ENCODE data around the gene UPK1B.

UPK1B gene

DNA sequence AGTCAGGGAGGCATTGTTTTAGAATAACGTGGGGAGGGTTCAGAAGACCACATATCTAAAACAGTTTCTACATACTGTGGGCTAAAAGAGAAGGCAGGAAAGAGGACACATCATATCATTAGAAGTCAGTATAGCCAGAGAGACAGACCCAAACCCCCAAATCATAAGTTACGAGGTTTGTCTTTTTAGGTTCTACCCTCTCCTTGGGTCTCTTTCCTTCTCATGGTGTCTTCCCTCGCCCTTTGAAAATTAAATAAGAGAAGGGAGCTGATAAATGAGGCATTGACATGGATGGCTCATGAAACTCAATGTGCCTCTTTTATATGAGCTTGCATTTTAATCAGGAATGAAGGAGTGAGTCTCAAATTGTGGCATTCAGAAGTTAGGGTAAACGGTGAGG is 3.4 kb downstream of the UPK1B start:
- DNase-seq = no peak

DNA sequence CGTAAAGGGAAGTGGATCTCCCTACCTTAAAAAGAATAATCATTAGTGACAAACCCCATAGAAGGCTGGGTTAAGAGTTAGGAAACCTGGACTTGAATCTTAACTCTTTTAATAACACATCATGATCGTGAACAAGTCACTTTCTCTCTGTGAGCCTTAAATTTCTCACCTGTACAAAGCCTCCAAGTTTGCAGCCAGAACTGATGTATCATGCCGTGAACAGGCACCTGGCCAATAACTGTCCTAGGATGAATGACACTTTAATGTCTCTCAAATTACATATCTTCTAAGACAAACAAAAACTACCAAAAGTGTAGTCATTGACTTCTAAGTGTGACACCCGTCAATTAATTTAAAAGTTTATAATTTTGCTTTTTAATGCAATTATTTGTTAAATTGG is 3.9 kb downstream of the UPK1B start:
- no peak for DNase-seq

DNA sequence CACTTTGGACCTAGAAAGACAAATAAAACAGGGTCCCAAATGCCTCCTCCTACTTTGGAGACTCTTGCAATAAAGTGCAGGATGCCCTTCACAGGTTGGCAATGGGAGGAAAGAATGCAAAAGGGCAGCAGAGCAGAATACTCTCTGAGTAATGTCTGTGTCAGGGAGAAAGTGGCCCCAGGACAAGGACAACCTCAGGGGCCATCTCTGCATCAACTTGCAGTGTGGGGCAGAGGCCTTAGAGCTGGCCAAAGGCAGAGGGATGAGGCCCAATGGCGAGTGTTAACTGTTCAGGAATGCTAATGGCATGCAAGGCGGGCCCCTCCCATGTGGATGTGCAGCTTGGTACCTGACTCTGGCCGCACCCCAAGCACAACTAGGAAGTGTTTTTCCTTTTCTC is 8.4 kb downstream of the UPK1B start:
- peak; percentile 14 for DNase-seq

DNA sequence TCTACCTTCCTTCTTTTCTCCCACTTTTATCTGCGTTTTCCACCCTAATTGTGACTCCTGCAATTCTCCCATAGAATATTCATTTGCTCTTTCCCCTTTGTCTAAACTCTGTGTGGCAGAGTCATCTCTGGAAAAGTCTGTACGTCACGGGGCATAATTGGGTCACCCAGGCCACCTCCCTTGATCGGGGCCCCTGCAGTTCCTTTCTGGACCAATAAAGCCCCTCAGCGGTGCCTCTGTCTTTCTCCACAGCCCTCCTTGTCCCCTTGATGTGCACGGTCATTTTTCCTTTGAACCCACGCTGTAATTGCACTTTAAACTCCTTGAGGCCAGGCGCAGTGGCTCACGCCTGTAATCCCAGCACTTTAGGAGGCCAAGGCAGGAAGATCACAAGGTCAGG is 10.7 kb downstream of the UPK1B start:
- DNase-seq = no peak

DNA sequence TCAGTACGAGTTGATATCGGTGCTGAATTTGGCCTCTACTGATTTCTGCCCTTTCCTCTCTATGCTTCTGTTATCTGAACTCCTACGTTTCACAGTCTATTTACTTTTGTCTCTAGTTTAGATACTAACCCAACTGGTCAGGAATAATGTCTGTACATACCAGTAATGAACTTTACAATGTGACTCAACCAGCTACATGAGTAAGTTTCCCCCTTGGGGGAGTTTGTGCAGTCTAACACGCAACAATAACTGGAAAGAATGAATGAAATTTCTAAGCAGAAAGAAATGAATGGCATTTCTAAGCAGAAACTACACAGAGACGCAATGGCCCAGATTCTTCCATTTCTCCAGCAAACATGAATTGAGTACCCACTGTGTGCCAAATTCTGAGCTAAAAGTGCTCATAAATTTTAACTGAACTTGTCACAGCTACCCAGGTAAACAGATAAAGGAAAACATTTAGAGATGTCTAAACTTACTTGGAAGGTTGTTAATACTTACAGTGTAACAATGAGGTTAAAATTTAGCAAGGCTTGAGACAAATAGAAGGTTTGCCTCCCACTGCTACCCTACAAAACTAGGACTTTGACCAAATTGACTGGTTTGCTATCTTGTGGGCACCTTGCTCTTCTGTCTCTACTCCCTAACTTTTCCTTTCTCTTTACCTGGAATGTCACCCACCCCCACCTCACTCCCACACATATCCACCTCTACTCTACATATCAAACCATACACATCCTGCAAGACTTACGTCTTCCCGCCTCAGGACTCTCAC is 11.6 kb downstream of the UPK1B start:
- peak; percentile 80 for DNase-seq

DNA sequence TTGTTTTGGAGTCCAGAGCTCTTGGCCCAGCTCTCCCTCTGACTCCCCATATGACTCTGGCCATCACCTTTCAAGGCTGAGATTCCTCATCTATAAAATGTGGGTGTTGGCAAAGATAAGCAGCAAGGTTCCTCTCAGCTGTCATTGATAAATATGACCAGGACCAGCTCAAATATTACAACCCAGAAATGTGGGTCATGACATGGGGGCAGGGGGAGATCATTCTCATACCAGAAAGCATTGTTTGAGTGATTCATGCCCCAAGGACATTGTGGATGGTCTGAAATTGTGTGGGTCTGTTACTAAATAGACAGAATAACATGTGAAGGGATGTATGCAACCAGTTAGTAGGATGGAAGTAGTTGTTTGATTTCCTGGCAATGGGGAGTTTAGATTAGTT is 13.9 kb downstream of the UPK1B start:
- DNase-seq = peak; percentile 14

DNA sequence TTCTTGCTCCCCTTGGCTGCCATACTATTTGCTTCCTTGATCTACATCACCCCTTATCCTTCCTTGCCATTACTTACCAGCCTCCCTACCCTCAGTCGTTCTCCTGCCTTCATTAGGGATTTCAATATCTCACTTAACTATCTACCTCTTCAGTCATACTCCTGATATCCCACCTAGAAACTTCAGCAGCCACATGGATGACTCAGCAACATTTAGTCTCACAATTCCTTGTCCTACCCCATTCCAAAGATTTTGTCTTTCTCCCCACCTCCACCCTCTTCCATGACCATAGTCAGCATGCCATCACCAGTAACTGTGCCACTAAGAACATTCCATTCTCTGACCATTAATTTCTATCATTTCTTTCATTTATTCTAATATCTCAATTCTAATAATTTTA is 18.4 kb downstream of the UPK1B start:
- no peak for DNase-seq

DNA sequence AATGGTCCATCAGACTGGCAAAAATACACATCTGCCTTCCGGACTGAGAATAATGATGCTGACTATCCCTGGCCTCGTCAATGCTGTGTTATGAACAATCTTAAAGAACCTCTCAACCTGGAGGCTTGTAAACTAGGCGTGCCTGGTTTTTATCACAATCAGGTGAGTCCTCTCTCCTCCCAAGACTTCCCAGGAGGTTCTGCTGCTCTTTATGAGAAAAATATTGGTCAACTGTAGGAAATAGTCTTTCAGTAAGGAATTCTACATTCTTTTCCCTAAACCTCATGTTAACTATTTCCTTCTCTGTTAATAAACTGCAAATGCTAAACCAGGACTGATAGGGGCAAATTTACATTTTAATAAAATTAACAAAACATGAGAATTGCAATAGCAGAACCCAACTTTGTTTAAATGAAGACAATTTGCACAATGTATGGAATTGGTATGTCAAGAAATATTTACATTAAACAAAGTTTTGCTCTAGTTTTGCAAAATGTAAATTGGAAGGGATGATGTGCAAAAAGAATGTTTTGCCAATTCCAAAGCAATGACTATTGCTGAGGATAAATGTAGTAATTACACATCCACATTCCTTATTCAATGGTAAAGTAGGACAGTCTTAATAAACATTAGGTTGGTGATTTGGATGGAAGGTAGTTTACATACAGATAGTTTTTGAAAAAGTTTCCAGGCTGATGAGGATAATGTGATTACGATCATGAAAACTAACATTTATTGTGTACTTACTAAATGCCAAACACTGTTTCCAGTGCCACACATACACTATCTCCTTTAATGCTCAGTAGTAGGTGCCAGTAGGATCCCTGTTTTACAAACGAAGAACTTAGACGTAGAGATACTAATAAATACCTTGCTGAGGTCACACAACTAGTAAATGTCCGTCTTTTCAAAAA is 21.1 kb downstream of the UPK1B start:
- DNase-seq = peak; percentile 62

DNA sequence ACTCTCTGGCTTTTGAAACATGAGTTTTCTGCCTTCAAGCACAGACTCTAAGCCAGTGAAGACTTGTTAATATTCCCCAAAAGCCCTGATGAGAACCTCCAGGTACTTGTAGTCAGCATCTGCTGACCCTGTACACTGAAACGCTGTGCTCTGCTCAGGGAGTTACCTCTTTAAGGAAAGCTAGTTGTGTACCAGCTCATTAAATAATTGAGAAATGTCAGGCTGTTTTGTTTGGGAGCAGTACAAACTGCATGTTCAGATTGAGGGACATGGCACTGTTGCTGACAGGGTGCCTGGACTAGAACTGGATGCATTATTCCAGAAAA is 21.7 kb downstream of the UPK1B start:
- no peak for DNase-seq

DNA sequence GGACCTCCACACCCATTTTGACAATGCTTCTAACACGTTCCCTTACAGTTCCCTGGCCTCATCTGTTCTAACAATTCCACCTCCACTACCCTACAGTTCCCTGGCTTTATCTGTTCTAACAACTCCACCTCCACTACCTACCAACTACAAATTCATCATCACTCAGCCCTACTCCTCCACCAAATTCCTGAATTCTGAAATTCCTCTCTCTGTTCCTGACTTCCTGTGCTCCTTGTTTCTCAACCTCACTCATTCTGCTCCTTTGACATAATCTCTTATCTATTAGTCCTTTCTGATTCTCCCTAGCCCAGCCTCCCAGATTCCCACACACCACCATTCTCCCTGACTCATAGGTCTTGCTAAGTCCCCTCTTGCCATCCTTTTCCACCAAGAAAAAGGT is 22.5 kb downstream of the UPK1B start:
- peak; percentile 16 for DNase-seq

DNA sequence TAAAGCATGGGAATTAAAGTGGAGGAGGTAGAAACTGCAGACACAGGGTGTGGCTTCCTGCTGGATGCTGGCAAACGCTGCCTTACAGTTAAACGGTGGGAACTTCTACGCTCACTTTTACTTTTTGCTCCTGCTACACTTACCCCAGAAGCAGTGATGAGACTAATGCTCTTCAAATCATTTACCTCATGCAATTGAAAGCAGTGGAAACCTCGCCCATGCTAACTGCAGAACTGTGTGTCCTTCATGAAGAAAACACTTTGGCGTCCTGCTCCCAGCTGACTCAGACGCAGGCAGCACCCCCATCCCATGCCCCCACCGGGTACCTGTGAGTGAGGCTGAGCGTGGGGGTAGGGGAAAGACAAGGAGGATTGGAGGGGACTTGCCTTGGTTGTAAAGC is 31.8 kb downstream of the UPK1B start:
- DNase-seq = no peak

DNA sequence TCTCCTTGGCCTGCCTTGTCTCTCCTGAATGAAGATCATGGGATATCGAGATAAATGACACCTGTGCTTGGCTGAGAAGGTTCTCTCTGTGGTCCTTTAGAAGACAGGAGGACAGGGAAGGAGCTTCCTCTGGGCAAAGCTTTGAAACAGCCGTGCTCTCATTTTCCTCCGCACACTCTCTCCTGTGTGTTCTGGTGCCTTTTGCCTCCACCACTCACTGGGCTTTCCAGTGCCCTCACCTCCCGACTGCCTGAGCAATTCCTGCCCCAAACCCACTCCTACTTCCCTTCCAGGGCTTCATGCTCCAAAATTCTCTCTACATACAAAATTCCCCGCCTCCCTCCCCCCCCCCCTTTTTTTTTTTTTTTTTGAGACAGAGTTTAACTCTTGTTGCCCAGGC is 32.3 kb downstream of the UPK1B start:
- no peak for DNase-seq

DNA sequence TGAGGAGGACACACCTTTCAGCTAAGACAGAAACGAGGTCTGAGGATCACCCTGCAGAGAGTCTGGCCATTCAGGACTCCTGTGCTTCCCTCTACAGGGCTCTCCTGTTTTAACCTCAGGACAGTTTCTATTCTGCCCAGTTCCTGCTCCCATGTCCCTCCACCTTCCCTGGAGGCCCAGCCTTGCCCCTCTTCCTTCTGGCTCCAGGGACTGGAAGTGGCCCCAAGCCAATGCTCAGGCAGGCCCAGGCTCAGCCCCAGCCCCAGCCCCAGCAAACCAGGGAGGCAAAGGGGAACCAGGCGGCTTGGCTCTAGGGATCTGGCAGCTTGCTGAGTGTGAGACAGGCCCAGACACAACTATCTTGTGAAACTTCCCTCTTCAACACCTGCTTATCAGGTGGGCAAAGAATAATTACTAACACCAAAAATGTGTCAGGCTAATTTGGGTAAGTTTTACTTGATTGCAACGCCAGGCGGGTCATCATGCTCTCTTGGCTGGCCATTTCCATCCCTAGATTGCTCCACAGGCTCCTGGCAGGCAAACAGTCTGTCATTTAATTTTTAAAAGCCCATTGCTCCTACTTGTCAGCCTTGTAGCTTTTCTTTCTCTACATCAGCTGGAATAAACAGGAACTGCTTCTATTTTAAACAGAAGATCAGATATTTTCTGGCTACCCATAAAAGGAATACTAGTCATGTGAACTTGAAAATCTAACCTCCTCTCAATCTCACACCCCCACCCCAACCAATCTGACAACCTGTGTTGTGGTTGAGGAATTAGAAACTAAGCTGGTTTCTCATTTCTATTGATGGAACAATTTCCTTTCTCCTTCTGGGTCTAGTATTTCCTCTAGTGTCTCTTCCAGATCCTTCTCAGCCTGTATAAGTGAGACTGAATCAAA is 33.5 kb downstream of the UPK1B start:
- no peak for DNase-seq

DNA sequence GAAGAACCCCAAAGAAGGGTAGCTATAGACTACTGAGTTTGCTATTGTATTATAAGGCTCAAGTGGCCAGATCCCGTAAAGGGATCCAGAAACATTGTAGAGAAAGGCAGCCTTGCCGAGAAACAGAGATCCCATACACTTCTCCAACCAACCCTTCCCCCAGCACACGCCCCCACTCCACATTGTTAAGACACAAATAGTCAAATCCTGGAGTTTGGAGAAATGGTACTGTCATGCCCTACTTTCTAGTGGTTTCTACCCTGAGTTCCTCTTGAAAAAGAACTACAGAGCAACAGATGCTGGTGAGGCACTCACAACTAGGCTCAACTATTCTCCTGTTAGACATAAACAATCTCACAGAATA is 34.1 kb downstream of the UPK1B start:
- DNase-seq = no peak

DNA sequence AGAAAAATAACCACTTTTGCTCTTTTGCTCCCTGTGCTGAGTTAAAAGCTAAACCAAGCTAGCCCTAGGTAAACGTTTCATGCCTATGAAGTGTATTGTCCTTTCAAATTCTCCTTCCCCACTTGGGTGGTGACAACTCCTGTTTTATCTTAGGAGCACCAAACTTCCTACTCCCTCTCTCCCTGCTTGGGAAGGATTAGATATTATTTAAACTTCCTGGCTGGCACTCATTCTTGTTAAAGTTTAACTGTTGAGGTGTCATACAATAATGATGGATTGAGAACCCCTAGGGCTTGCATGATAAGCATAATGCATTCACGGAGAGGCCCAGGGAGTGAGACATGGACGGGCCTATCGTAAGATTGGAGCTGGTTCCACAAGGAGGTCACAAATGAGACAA is 37.8 kb downstream of the UPK1B start:
- DNase-seq = no peak

DNA sequence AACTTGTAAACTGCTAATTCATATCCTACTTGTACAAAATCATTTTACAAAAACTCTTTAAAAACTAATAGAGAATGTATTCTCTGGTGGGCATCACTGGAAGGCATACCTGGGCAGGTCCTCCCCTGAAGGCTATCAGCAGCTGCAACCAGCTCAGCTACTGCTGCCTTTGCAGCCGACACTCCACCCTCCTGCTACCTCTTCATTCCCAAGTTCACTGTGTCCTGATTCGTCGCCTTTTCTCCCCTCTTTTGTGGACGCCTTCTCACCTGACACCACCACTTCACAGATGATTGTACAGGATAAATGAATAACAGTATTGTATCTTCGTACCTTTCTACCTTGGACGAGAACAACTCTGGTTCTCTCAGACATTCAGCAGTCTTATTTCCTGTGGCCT is 38.4 kb downstream of the UPK1B start:
- DNase-seq = no peak

DNA sequence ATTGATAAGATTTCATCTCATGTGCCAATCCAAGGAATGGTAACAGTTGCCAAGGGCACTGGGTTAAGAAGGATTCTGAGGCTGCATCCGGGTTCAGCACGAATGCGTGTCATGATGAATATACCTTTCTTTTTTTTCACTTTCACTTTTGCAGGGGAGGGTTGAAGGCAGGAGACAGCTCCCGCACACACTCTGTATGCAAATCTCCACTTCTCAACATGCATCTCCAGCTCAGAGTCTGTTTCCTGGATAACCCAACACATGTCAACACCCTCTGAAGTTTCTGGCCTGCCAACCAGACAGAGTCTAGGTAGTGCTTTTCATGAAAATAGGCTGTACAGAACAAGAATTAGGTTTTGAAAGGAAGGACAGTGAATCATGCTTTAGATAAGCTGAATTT is 45.7 kb downstream of the UPK1B start:
- no peak for DNase-seq

DNA sequence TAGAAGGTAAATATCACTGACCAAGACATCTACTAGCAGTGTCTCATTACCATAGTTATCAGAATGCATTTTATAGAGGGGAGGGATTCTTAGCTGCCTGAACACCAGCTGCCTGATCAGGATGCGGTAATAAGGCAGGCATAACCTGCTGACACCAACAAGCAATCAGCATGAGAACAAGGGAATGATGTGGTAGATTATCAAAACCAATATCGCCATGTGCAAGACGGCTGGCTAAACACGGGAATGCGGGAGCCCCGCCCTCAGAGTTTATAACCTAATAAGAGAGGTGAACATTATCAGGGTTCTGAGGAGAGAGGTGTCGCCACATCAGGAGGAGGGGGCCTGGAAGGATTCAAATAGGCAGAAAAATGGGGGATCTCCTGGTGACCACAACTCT is 46.8 kb downstream of the UPK1B start:
- no peak for DNase-seq

DNA sequence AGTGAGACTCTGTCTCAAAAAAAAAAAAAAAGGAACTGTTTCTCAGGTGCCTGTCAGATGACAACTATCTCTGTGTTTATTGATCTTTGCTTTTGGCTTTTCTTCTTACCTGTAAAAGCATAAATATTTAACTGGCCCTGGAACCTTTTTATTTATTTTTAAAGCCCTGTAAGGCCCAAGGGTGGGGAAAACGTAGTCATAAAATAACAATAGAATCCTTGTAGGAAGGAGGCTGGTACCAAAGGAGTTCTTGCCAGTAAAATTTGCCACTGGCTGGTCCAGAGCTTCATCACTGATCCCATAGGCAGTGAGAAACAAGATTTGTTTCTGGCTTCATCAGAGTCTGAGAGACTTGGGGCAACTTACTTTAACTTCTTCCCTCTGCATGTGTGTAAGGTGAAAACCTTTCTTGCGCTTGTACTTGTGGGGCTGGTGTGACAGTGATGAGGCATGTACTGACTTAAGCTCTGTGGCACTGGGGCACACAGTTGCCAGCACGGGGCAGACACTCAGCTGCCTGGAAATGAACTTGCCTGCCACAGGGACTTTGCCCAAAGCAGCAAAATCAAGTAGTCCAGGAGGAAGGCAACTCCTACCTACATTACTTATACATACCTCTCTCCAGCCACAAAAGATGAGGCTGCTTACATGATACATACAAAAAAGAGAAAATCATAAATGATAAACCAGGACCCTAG is 47.7 kb downstream of the UPK1B start:
- no peak for DNase-seq

DNA sequence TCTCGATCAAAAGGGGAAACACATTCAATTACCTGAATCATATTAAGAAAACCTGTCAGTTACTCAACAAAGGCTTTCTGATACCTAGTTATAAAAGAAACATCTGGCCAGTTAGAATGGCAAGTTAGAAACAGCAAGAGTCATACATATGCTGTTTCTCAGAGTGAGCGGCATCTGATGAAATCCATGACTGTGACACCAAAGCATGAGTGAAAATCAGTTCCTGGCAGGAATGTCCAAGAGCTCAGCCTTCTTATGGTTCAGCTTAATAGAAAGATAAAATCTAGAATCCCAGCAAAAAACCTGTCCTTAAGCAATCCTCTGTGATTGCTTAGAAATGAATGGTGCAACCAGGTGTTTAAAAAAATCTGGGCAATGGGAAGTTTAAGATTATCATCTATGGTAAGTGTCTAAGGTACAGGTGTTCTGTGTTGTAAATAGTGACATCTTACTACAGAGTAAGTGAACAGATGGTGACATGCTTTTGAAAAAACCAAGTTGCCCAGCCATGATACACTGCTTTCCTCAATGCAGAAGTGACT is 48.5 kb downstream of the UPK1B start:
- peak; percentile 45 for DNase-seq

DNA sequence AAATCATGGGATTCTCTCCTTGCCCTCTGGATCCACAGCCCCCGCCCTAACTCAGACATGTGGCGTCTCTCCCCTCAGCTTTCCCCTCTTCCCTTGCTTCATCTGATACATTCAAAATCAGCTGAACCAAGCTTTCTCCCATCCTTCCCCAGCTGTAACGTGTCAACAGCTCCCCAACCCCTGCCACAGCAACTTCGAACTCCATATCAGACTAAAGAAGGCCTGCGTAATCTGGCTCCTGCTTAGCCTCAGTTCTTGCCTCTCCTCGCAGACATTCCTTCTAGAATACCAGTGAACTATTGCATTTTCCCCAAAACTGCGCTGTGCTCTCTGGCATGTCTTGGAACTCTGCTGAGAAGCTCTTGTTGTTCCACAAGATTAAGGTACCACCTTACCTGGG is 49.0 kb downstream of the UPK1B start:
- DNase-seq = no peak

DNA sequence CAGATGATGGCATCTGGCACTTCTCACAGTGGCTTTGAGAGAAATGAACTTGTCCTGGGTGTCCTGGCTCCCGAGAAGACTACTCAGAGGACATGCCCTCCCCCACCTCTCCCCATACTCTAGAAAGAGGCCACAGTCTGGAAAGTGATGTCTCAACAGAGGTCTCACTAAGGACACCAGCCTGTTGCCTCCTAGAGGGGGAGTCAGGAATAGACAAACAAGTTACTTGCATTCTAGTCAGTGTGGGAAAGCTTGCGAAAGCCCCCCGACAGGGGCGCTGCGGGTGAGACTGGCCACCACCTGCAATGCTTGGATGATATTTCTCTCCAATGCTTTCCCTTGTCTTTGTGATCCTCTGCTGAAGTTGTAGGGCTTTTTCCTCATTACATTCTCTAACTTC is 50.1 kb downstream of the UPK1B start:
- no peak for DNase-seq
